Mesenteric fat pad (tissue), 1 donor: Measurements from ENCODE around the gene ZC3H10. TPM values are rescaled to one million over a fixed set of nuclear protein-coding genes. Genes with fewer than 3 reads are reported as not detected.
"Not testable (repeated sequence)": the region's sequence is repeated elsewhere in the genome, so short reads cannot be mapped to it uniquely, and the experiment has no call there.

Source experiments
- DNase-seq: peaks from one replicate; pipeline ENCODE4 v3.0.0-alpha.2; 2020; ENCODE audit warnings: low spot score
- total RNA-seq: library from RNA; stranded (reverse); fragmentation: NEBNext Ultra II Directional; extraction: Animal tissue kit (Norgen Biotek cat#: 25700); gene quantifications from one replicate; pipeline ENCODE4 v1.2.1, GENCODE V29; 2021
- donor health status: DM: yes; HTN: yes; CAD: no.

The ZC3H10 gene
- total RNA-seq, 1 donor from 2014 or later, result 7.9 TPM

GRCh38 chr12:56152756-56153677, 35.0 kb downstream of the ZC3H10 start:
- DNase-seq, result no peak

GRCh38 chr12:56153678-56154065, 35.6 kb downstream of the ZC3H10 start:
- no peak for DNase-seq

- DNase-seq, result no peak
These were observed 36.2 kb downstream of the ZC3H10 start for GRCh38 chr12:56154246-56154771.

GRCh38 chr12:56154818-56155217, 36.8 kb downstream of the ZC3H10 start:
- DNase-seq, result no peak

- no peak for DNase-seq
These were observed 37.3 kb downstream of the ZC3H10 start for GRCh38 chr12:56155256-56155845.

- DNase-seq, result not testable (repeated sequence)
These were observed 38.6 kb downstream of the ZC3H10 start for GRCh38 chr12:56156464-56157200.

GRCh38 chr12:56157201-56158028, 39.3 kb downstream of the ZC3H10 start:
- no peak for DNase-seq

- peak; percentile 96 for DNase-seq
These were observed 40.2 kb downstream of the ZC3H10 start, which contains the start of gene MYL6 for GRCh38 chr12:56158029-56158925. Gene MYL6, plus strand, starts transcription at chr12:56158359. Its CDS starts 43 bp downstream, at chr12:56158402.

- DNase-seq, result no peak
These were observed 40.9 kb downstream of the ZC3H10 start for GRCh38 chr12:56158926-56159461.

GRCh38 chr12:56159482-56160192, 41.6 kb downstream of the ZC3H10 start:
- DNase-seq, result no peak

- DNase-seq, result no peak
These were observed 42.2 kb downstream of the ZC3H10 start for GRCh38 chr12:56160193-56160763.

GRCh38 chr12:56160894-56161689, 43.0 kb downstream of the ZC3H10 start:
- DNase-seq, result no peak

GRCh38 chr12:56161690-56162351, 43.8 kb downstream of the ZC3H10 start:
- DNase-seq, result no peak

GRCh38 chr12:56162468-56163290, 44.6 kb downstream of the ZC3H10 start:
- no peak for DNase-seq

- DNase-seq, result no peak
These were observed 45.7 kb downstream of the ZC3H10 start for GRCh38 chr12:56163533-56164344.
